ENCODE results near the gene KRT6A.
"Not testable (repeated sequence)": the region's sequence is repeated elsewhere in the genome, so short reads cannot be mapped to it uniquely, and the experiment has no call there.

The KRT6A gene

DNA sequence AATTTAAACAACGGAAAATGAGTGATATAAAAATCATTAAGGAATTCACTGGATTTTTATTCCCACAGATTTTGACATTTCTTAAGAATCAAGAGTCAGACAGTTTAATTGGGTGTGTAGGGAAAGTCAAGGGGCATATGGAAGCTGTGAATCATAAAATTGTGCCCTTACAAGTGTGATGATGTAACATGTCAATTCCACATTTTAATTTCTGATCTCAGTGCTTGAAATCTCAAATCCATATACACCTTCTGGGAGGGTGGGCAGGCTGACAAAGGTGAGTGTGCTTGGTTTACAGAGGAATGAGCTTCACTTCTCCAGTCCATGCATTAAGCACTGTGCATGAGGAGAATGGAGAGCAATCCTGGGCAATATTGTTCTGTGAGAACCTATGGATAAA lies 1.0 kb upstream of the KRT6A start:
- intact Hi-C loops (cut with DNase I; ENCODE audit: low total_unique reads): no loop called here

DNA sequence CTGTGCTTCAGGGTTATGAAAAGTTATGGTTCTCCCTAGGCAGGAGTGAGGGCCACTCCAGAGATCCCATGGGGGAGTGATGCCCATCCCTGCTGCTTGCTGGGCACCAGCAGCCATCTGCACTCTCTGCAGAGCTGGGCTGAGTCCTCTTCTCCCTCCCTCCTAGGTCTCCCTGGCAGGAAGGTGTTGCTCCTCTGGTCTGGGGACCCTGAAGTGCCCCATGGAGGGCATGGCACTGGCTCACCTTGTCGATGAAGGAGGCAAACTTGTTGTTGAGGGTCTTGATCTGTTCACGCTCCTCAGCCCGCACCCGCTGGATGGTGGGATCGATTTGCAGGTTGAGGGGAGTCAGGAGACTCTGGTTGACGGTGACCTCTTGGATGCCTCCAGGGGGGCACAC lies 652 bp downstream of the KRT6A start:
- intact Hi-C loops (cut with DNase I; ENCODE audit: low total_unique reads); H3K27me3 ChIP-seq; H3K9me3 ChIP-seq; H3K27ac ChIP-seq; H3K36me3 ChIP-seq; DNase-seq; H3K4me3 ChIP-seq: not testable (repeated sequence)
- H3K4me1 ChIP-seq: peaks cover 0 to 12% (median 4%) of the 10 kb centered on the region in 4 donors

More for the DNA sequence above, 1.0 kb upstream of the KRT6A start:
- Histone ChIP-seq H3K4me1 (peaks cover 0 to 12% (median 4%) of the 10 kb centered on the region in 4 donors), H3K27me3 (peaks cover 0 to 6% of the 10 kb centered on the region in 2 donors), H3K36me3 (no peaks in the 10 kb centered on the region), H3K27ac (no peak overlapping the region), H3K4me3 (no peak overlapping the region), H3K9me3 (no peaks in the 10 kb centered on the region)
- DNase-seq: no peak
- TF ChIP-seq, protein P1, sequence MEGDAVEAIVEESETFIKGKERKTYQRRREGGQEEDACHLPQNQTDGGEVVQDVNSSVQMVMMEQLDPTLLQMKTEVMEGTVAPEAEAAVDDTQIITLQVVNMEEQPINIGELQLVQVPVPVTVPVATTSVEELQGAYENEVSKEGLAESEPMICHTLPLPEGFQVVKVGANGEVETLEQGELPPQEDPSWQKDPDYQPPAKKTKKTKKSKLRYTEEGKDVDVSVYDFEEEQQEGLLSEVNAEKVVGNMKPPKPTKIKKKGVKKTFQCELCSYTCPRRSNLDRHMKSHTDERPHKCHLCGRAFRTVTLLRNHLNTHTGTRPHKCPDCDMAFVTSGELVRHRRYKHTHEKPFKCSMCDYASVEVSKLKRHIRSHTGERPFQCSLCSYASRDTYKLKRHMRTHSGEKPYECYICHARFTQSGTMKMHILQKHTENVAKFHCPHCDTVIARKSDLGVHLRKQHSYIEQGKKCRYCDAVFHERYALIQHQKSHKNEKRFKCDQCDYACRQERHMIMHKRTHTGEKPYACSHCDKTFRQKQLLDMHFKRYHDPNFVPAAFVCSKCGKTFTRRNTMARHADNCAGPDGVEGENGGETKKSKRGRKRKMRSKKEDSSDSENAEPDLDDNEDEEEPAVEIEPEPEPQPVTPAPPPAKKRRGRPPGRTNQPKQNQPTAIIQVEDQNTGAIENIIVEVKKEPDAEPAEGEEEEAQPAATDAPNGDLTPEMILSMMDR (IDR thresholded peaks at IDR 0.05): no peak

- H3K9me3 ChIP-seq; H3K4me3 ChIP-seq; DNase-seq; H3K27me3 ChIP-seq; H3K36me3 ChIP-seq; H3K27ac ChIP-seq; intact Hi-C loops (cut with DNase I; ENCODE audit: low total_unique reads): not testable (repeated sequence)
- peaks cover 0 to 12% (median 4%) of the 10 kb centered on the region in 4 donors for H3K4me1 ChIP-seq
Measured at GRCh38 chr12:52491495-52491894, 1.6 kb downstream of the KRT6A start.

DNA sequence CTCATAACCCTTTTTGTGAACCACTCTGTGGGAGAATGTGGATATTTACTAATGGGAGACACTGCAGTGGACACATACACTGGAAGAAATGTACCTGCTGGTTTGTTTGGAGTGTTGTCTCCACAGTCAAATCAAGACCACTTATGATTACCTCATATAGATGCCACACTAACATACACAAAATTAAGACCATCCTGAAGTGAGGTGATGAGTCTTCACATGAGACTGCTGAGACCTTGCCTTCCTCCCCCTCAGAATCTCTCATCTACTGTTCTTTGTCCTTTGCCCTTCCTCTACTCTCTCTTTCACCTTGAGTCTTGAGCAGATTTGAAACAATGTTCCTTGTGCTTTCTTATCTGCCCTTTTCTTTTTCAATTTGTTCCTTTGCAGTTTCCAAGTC lies 4.3 kb downstream of the KRT6A start:
- H3K27ac ChIP-seq: no peak overlapping the region
- peaks cover 0 to 2% of the 10 kb centered on the region in 2 donors for H3K27me3 ChIP-seq
- no peaks in the 10 kb centered on the region for H3K36me3 ChIP-seq
- TF ChIP-seq, protein P1 (IDR thresholded peaks at IDR 0.05): no peak
- no peak overlapping the region for H3K4me3 ChIP-seq
- intact Hi-C loops (cut with DNase I; ENCODE audit: low total_unique reads): no loop called here
- H3K4me1 ChIP-seq: no peaks in the 10 kb centered on the region
- H3K9me3 ChIP-seq: no peaks in the 10 kb centered on the region
- DNase-seq: no peak

DNA sequence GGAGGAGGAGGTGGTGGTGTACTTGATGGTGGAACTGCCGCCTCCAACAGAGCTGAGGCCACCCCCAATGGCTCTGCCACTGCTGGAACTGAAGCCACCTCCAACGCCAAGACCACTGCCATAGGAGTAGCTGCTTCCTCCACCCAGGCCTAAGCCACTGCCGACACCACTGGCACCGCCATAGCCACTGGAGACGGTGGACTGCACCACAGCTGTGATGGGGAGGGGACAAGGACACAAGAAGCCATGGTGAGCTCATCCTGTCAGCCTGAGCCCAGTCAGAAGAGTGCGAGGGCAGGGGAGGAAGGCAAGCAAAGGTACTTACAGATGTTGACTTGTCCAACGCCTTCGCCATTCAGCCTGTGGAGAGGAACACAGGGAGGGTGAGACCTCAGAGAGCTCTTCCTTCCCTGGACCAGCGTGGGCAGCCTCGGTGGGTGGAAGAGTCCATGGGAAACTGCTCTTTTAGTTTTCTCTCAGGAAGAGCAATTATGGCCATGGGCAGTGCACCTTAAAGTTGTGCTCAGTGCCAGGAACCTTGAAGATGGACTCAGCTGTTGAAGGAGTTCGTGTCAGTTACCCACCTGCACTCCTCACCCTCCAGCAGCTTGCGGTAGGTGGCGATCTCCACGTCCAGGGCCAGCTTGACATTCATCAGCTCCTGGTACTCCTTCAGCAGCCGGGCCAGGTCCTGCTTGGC lies 5.2 kb downstream of the KRT6A start:
- H3K36me3 ChIP-seq; intact Hi-C loops (cut with DNase I; ENCODE audit: low total_unique reads); DNase-seq; H3K9me3 ChIP-seq; H3K27me3 ChIP-seq; H3K27ac ChIP-seq; H3K4me3 ChIP-seq; H3K4me1 ChIP-seq: not testable (repeated sequence)

GRCh38 chr12:52487211-52487610 lies 5.8 kb downstream of the KRT6A start:
- Histone ChIP-seq H3K4me1 (no peaks in the 10 kb centered on the region), H3K36me3 (no peaks in the 10 kb centered on the region), H3K9me3 (no peaks in the 10 kb centered on the region), H3K27me3 (peaks cover 0 to 2% of the 10 kb centered on the region in 2 donors), H3K4me3 (no peak overlapping the region), H3K27ac (no peak overlapping the region)
- intact Hi-C loops (cut with DNase I; ENCODE audit: low total_unique reads): no loop called here
- TF ChIP-seq, protein P1 (IDR thresholded peaks at IDR 0.05): no peak
- no peak for DNase-seq

GRCh38 chr12:52486166-52487105 lies 6.6 kb downstream of the KRT6A start:
- Histone ChIP-seq H3K27ac (no peak overlapping the region), H3K4me1 (no peaks in the 10 kb centered on the region), H3K27me3 (no peaks in the 10 kb centered on the region), H3K9me3 (no peaks in the 10 kb centered on the region), H3K4me3 (no peak overlapping the region), H3K36me3 (no peaks in the 10 kb centered on the region)
- no peak for DNase-seq
- TF ChIP-seq, protein P1 (IDR thresholded peaks at IDR 0.05): no peak
- intact Hi-C loops (cut with DNase I; ENCODE audit: low total_unique reads): no loop called here

Measured in tibial artery (tissue), 4 donors.